SK-N-SH (cell line): Measurements from ENCODE around the gene SLC12A4.
"Not testable (repeated sequence)": the region's sequence is repeated elsewhere in the genome, so short reads cannot be mapped to it uniquely, and the experiment has no call there.

Experiments used
- FOXJ3 ChIP-seq: sonication (generic); formaldehyde crosslinking; IDR thresholded peaks from 2 replicates; pipeline ENCODE4 v1.5.1; 2020; ENCODE audit warnings: mild to moderate bottlenecking, missing genetic modification reagents
- GABPA ChIP-seq: IDR thresholded peaks from 2 replicates; pipeline ENCODE4 v1.4.0; 2012; ENCODE audit warnings: low read depth, mild to moderate bottlenecking
- RAD21 ChIP-seq: IDR thresholded peaks from 2 replicates; pipeline ENCODE4 v1.6.1; 2012; ENCODE audit warnings: mild to moderate bottlenecking, low read length

DNA sequence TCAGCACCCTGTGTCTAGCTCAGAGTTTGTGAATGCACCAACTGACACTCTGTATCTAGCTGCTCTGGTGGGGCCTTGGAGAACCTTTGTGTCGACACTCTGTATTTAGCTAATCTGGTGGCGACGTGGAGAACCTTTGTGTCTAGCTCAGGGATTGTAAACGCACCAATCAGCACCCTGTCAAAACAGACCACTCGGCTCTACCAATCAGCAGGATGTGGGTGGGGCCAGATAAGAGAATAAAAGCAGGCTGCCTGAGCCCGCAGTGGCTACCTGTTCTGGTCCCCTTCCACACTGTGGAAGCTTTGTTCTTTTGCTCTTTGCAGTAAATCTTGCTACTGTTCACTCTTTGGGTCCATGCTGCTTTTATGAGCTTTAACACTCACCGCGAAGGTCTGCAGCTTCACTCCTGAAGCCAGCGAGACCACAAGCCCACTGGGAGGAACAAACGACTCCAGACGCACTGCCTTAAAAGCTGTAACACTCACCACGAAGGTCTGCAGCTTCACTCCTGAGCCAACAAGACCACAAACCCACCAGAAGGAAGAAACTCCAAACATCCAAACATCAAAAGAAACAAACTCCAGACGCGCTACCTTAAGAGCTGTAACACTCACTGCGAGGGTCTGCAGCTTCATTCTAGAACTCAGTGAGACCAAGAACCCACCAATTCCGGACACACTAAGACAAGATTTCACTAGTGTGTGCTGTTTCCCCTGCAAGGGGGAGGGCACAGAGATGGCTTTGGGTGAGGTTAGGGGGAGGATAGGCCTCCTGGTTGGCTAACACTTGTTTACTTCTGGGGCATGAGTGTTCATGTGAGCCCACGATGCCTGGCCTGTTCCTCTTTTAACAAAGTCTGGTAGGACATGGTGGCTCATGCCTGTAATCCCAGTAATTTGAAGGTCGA lies 30.6 kb upstream of the SLC12A4 start, which contains the start of gene DPEP2:
- not testable (repeated sequence) for TF ChIP-seq GABPA, RAD21, FOXJ3
